H1 (cell line): ENCODE data around the gene TGFB2. TPM values are rescaled to one million over a fixed set of nuclear protein-coding genes. Genes with fewer than 3 reads are reported as not detected.

Experiments used
- CTCF ChIA-PET: fragments of 300-600 bp; sonication (Branson Sonifier 250); formaldehyde crosslinking; loops from one replicate; lab custom pipeline; 2021; ENCODE audit not compliant: partially characterized antibody; lab: Charles Lee
- POLR2A ChIA-PET: fragments of 300-600 bp; sonication (Branson Sonifier 250); formaldehyde crosslinking; loops from one replicate; lab custom pipeline; 2021; ENCODE audit warnings: inconsistent platforms; ENCODE audit not compliant: partially characterized antibody; lab: Charles Lee
- DNase-seq, 2 experiments: peaks; one replicate each; pipeline versions ENCODE4 v3.0.0 to v3.0.0-alpha.2; 2010 to 2022; ENCODE audit warnings: low spot score in 2 of 2, low read depth in 1 of 2, mixed read lengths in 1 of 2
- FAIRE-seq: peaks from 2 replicates; lab custom pipeline; 2011; peaks lifted over from hg19 to GRCh38; lab: Jason Lieb, UNC
- H2AFZ ChIP-seq: 2 replicates; pipeline ENCODE4 v1.8.1; 2012; ENCODE audit warnings: low read length, inconsistent platforms
- H2AK5ac ChIP-seq: 2 replicates; pipeline ENCODE4 v1.6.1; 2013; ENCODE audit warnings: low read depth, low read length
- H2BK120ac ChIP-seq: replicated peaks from 2 replicates; pipeline ENCODE3; 2013; ENCODE audit warnings: low read depth, low read length, inconsistent platforms
- H2BK12ac ChIP-seq: 2 replicates; pipeline ENCODE4 v1.6.1; 2013; ENCODE audit warnings: low read depth, low read length
- H2BK15ac ChIP-seq: 2 replicates; pipeline ENCODE4 v1.6.1; 2013; ENCODE audit warnings: low read length
- H2BK20ac ChIP-seq: 2 replicates; pipeline ENCODE4 v1.6.1; 2013; ENCODE audit warnings: low read length
- H2BK5ac ChIP-seq: 2 replicates; pipeline ENCODE4 v1.6.1; 2013; ENCODE audit warnings: low read depth, low read length
- H3K14ac ChIP-seq: 2 replicates; pipeline ENCODE4 v1.6.1; 2013; ENCODE audit warnings: inconsistent platforms; ENCODE audit not compliant: insufficient read length
- H3K18ac ChIP-seq: 2 replicates; pipeline ENCODE4 v1.6.1; 2013; ENCODE audit warnings: low read length; ENCODE audit errors: extremely low read depth
- H3K23ac ChIP-seq: 2 replicates; pipeline ENCODE4 v1.6.1; 2013; ENCODE audit warnings: inconsistent platforms; ENCODE audit not compliant: insufficient read length
- H3K23me2 ChIP-seq: 2 replicates; pipeline ENCODE4 v1.6.1; 2013; ENCODE audit warnings: low read depth, low read length
- H3K27ac ChIP-seq: 2 replicates; pipeline ENCODE4 v1.6.1; 2011; ENCODE audit warnings: low read depth, low read length, inconsistent platforms
- H3K27me3 ChIP-seq, 4 experiments: replicated peaks in 1 of 4; 1 replicate in 1 of 4; 2 replicates in 3 of 4; pipeline versions ENCODE4 v1.6.1 to v1.8.1; 2011 to 2013; ENCODE audit warnings: low read length in 3 of 4, mild to moderate bottlenecking in 3 of 4, inconsistent platforms in 2 of 4, mixed read lengths in 2 of 4, moderate library complexity in 1 of 4; ENCODE audit not compliant: control insufficient read depth in 3 of 4, insufficient read depth in 3 of 4; ENCODE audit errors: extremely low read depth in 1 of 4
- H3K36me3 ChIP-seq, 4 experiments: 2 replicates each; pipeline versions ENCODE4 v1.6.1 to v1.8.1; 2011 to 2013; ENCODE audit warnings: mild to moderate bottlenecking in 4 of 4, low read length in 3 of 4, moderate library complexity in 2 of 4, control low read depth in 1 of 4, inconsistent platforms in 1 of 4; ENCODE audit not compliant: insufficient read depth in 4 of 4, control insufficient read depth in 2 of 4
- H3K4ac ChIP-seq: replicated peaks from 2 replicates; pipeline ENCODE3; 2013; ENCODE audit warnings: low read length, low read depth, mixed read lengths, inconsistent platforms; ENCODE audit not compliant: insufficient read length
- H3K4me1 ChIP-seq, 4 experiments: replicated peaks in 1 of 4; 1 replicate in 1 of 4; 2 replicates in 3 of 4; pipeline versions ENCODE4 v1.6.1 to v1.8.1; 2011 to 2013; ENCODE audit warnings: low read length in 3 of 4, inconsistent platforms in 2 of 4, mixed read lengths in 1 of 4; ENCODE audit not compliant: insufficient read depth in 4 of 4, control insufficient read depth in 3 of 4
- H3K4me2 ChIP-seq, 2 experiments: 2 replicates each; pipeline versions ENCODE4 v1.6.1 to v1.8.1; 2011 to 2013; ENCODE audit warnings: low read depth in 2 of 2, low read length in 2 of 2, control low read depth in 1 of 2, inconsistent platforms in 1 of 2, mild to moderate bottlenecking in 1 of 2; ENCODE audit not compliant: insufficient read depth in 1 of 2
- H3K4me3 ChIP-seq, 4 experiments: fragments of 200-600, 300-600 bp in 1 of 4; sonication (generic), shearing (Covaris generic), sonication (Bioruptor Twin) in 1 of 4; 2 replicates each; pipeline versions ENCODE4 v1.5.1 to v1.8.1; 2011 to 2016; ENCODE audit warnings: low read length in 4 of 4, low read depth in 3 of 4, control low read depth in 2 of 4, inconsistent platforms in 2 of 4, mild to moderate bottlenecking in 2 of 4, mixed read lengths in 1 of 4, moderate library complexity in 1 of 4; ENCODE audit not compliant: insufficient read depth in 2 of 4; ENCODE audit errors: extremely low read depth in 1 of 4
- H3K56ac ChIP-seq: replicated peaks from 2 replicates; pipeline ENCODE3; 2013; ENCODE audit warnings: low read depth, mild to moderate bottlenecking, mixed read lengths, low read length, inconsistent platforms; ENCODE audit not compliant: insufficient read length
- H3K79me1 ChIP-seq: 2 replicates; pipeline ENCODE4 v1.6.1; 2013; ENCODE audit warnings: low read depth, low read length, control low read depth
- H3K79me2 ChIP-seq, 2 experiments: 2 replicates each; pipeline versions ENCODE4 v1.6.1 to v1.8.1; 2012 to 2013; ENCODE audit warnings: low read length in 2 of 2, mild to moderate bottlenecking in 2 of 2, inconsistent platforms in 1 of 2; ENCODE audit not compliant: insufficient read depth in 2 of 2, control insufficient read depth in 1 of 2
- H3K9ac ChIP-seq, 4 experiments: replicated peaks in 1 of 4; 1 replicate in 1 of 4; 2 replicates in 3 of 4; pipeline versions ENCODE4 v1.6.1 to v1.8.1; 2011 to 2013; ENCODE audit warnings: low read depth in 3 of 4, low read length in 3 of 4, control low read depth in 2 of 4, mild to moderate bottlenecking in 2 of 4, moderate library complexity in 2 of 4, inconsistent platforms in 1 of 4; ENCODE audit errors: extremely low read depth in 1 of 4
- H3K9me3 ChIP-seq, 2 experiments: 2 replicates each; pipeline versions ENCODE4 v1.6.1 to v1.8.1; 2012 to 2013; ENCODE audit warnings: mild to moderate bottlenecking in 2 of 2, moderate library complexity in 2 of 2, control low read depth in 1 of 2, inconsistent platforms in 1 of 2, low read depth in 1 of 2, low read length in 1 of 2, mixed read lengths in 1 of 2; ENCODE audit not compliant: insufficient read depth in 2 of 2
- H4K20me1 ChIP-seq, 2 experiments: replicated peaks in 1 of 2; 2 replicates each; pipeline versions ENCODE3 to v1.8.1; 2011 to 2013; ENCODE audit warnings: inconsistent platforms in 2 of 2, low read length in 2 of 2, mild to moderate bottlenecking in 1 of 2; ENCODE audit not compliant: insufficient read depth in 2 of 2, control insufficient read depth in 1 of 2
- H4K5ac ChIP-seq: 2 replicates; pipeline ENCODE4 v1.6.1; 2013; ENCODE audit warnings: low read length, low read depth, mixed read lengths, inconsistent platforms; ENCODE audit not compliant: insufficient read length
- H4K8ac ChIP-seq: 2 replicates; pipeline ENCODE4 v1.8.0; 2013; ENCODE audit warnings: mild to moderate bottlenecking, moderate library complexity, low read length, inconsistent platforms; ENCODE audit not compliant: insufficient read depth; ENCODE audit errors: extremely low read depth
- H4K91ac ChIP-seq: replicated peaks from 2 replicates; pipeline ENCODE3; 2013; ENCODE audit warnings: low read length, mixed read lengths, inconsistent platforms; ENCODE audit not compliant: insufficient read length
- HDAC2 ChIP-seq, 2 experiments: fragments of 300-600 bp in 1 of 2; sonication (generic) in 1 of 2; IDR thresholded peaks; 2 replicates each; pipeline ENCODE4 v1.6.1; 2011 to 2012; ENCODE audit warnings: low read depth in 2 of 2, low read length in 2 of 2, mild to moderate bottlenecking in 2 of 2, moderate library complexity in 2 of 2, borderline replicate concordance in 1 of 2, inconsistent platforms in 1 of 2
- POLR2AphosphoS5 ChIP-seq: IDR thresholded peaks from 2 replicates; pipeline ENCODE4 v1.6.1; 2011; ENCODE audit warnings: low read depth, low read length
- WGBS, 2 experiments: shearing (Covaris generic) in 1 of 2; methylation state at CpG; one replicate each; pipeline versions ENCODE4 v1.1.6 to v1.1.7; 2013 to 2015; ENCODE audit warnings: low lambda C conversion rate in 2 of 2, mixed read lengths in 2 of 2, inconsistent platforms in 1 of 2, low coverage in 1 of 2, missing lambda C conversion rate in 1 of 2; ENCODE audit not compliant: insufficient replicate concordance in 2 of 2, insufficient coverage in 1 of 2, insufficient read length in 1 of 2; ENCODE audit errors: extremely low coverage in 1 of 2, missing lambda C conversion rate in 1 of 2; 5-methylcytosine and 5-hydroxymethylcytosine counted together
- polyA plus RNA-seq, 7 experiments: library from polyadenylated mRNA; depleted of rRNA in 3 of 7; stranded (reverse) in 5 of 7; unstranded in 2 of 7; fragments of >200 nt in 5 of 7; fragments of 200-250 nt in 2 of 7; gene quantifications; 1 replicate in 5 of 7; 2 replicates in 1 of 7; 4 replicates in 1 of 7; pipeline versions ENCODE4 v1.2.1 to v1.2.3, GENCODE V29; 2011 to 2013; ENCODE audit warnings: missing spikeins in 2 of 7, mixed read lengths in 2 of 7
- total RNA-seq: library from RNA; stranded (reverse); fragmentation: NEBNext Ultra II Directional; extraction: Animal tissue kit (Norgen Biotek cat#: 25700); gene quantifications from 2 replicates; pipeline ENCODE4 v1.2.1, GENCODE V29; 2021

The TGFB2 gene
- total and polyA plus RNA-seq, 2 of the 8 experiments (the other 6 are each of a cell fraction or from before 2014, with no cell fraction given): 0.26 to 0.84 TPM

DNA sequence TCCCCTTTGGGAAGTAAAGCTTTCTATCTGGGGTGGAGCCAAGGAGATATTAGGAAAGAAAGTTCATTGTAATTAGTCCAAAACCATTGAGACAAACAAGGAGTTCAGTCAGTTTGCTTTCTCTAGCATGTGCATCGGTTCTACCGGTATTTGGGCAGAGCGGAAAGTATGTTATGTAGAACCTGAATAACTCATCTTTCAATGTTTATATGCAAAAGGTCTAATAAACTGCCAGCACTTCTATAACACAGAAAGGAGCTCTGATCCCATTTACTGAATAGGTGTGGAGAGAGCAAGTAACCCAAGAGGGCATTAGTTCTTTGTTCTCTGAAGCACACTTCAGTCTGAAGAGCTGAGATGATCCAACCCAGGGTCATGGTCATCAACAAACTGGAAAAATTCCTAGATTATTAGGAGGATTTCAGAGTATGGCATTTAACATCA, 3.5 kb downstream of the TGFB2 start:
- Histone ChIP-seq H3K4me1 (no peaks in the 10 kb centered on the region; a peak in 3 of 7 replicates), H3K36me3 (no peaks in the 10 kb centered on the region), H2BK20ac (no peak overlapping the region; the same call in 1 of the 2 replicates), H3K56ac (no peak overlapping the region), H4K20me1 (no peaks in the 10 kb centered on the region), H2BK15ac (no peak overlapping the region), H3K4ac (no peak overlapping the region), H4K5ac (no peak overlapping the region), H3K18ac (no peak overlapping the region), H3K23ac (no peak overlapping the region)
- CTCF ChIA-PET: interaction anchor here (1.2 to 1.8 kb wide), 4 partner anchors 10 to 23 kb away, joined by 3 to 6 read pairs (median 4); no protein-coding TSS in a partner anchor
- no peak for DNase-seq
- TF ChIP-seq HDAC2 (IDR thresholded peaks at IDR 0.05; ENCODE audit: borderline replicate concordance in 1 of 2, low read depth in 2 of 2, low read length in 2 of 2): no peak
- no peak for TF ChIP-seq POLR2AphosphoS5
- TF ChIP-seq, all 59 proteins: peak for 0
- Histone ChIP-seq H3K4me2 (no peak overlapping the region; a peak in 1 of 4 replicates), H2BK120ac (no peak overlapping the region), H2AK5ac (no peak overlapping the region), H2BK5ac (no peak overlapping the region), H3K4me3 (0 out of 8 replicates have a peak overlapping the region, but pooled peaks of 1 of the 4 experiments have one; percentile 75), H3K27ac (no peak overlapping the region), H3K23me2 (peaks cover 24% of the 10 kb centered on the region), H3K27me3 (peaks cover 0 to 16% (median 6%) of the 10 kb centered on the region in 4 experiments; a peak in 5 of 7 replicates), H2BK12ac (no peak overlapping the region), H4K91ac (no peak overlapping the region), H3K9me3 (no peaks in the 10 kb centered on the region), H3K14ac (no peak overlapping the region), H3K79me1 (no peaks in the 10 kb centered on the region), H3K79me2 (no peaks in the 10 kb centered on the region), H4K8ac (no peak overlapping the region), H2AFZ (no peak overlapping the region), H3K9ac (no peak overlapping the region)
- POLR2A ChIA-PET: no interaction called here
- WGBS, 2 experiments: 94% methylated on average over 3 of the region's 3 CpGs; no CpG with 5 or more reads in 1 of the 2 experiments
- FAIRE-seq: no peak
